ENCODE measurements around the gene ENSA.

DNA sequence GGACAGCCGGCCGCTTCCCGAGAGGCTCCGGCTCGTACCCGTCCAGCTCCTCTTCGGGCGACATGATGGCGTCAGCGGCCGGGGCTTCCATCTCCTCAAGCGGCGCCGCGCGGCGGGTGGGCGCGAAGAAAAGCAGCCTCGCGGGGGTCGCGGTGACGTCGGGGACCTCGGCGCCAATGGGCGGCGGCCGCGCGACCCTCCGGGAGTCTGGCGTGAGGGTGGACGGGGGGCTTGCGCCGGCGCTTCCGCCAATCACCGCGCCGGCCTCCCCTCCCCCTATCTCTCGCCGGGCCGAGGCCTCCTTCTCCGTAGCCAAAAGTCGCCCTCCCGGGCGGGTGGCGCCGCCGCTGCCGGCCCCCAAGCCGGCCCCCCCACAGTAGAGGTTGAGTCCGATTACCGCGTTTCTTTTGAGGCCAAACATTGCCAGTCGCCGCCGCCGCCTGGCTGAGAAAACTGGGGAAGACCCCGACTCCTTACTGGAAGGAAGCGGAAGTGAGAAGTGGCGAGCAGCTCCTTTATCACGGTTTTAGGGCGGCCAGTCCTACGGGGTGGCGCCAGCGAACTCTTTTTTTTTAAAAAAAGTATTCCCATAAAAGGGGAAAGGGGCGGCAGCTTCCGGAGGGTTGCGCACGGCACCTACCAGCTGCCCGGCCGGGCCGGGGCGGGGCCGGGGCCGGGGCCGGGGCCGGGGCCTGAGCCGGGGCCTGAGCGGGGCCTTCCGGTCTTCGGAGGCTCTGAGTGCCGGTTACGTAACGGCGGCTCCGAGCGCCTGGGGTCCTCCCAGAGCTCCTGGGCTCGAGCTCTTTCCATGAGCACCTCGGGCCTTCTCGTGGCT lies 50.1 kb downstream of the ENSA start, which contains the start of gene MCL1:
- peak; percentile 98 to 99 for TF ChIP-seq POLR2A (IDR thresholded peaks at IDR 0.05)
- TF ChIP-seq, protein P1, sequence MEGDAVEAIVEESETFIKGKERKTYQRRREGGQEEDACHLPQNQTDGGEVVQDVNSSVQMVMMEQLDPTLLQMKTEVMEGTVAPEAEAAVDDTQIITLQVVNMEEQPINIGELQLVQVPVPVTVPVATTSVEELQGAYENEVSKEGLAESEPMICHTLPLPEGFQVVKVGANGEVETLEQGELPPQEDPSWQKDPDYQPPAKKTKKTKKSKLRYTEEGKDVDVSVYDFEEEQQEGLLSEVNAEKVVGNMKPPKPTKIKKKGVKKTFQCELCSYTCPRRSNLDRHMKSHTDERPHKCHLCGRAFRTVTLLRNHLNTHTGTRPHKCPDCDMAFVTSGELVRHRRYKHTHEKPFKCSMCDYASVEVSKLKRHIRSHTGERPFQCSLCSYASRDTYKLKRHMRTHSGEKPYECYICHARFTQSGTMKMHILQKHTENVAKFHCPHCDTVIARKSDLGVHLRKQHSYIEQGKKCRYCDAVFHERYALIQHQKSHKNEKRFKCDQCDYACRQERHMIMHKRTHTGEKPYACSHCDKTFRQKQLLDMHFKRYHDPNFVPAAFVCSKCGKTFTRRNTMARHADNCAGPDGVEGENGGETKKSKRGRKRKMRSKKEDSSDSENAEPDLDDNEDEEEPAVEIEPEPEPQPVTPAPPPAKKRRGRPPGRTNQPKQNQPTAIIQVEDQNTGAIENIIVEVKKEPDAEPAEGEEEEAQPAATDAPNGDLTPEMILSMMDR (IDR thresholded peaks at IDR 0.05) = peak in 3 of 4 experiments; percentile 9 to 36 (median 32)
- TF ChIP-seq POLR2AphosphoS5 (IDR thresholded peaks at IDR 0.05) = peak; percentile 100
